Dendritic cell treated with granulocyte-macrophage colony-stimulating factor and Interleukin-4, amounts not matched to agents 40 ng/mL and 50 ng/mL, for 4 days (primary cell): ENCODE measurements around the gene CNBD2.
"Not testable (repeated sequence)": the region's sequence is repeated elsewhere in the genome, so short reads cannot be mapped to it uniquely, and the experiment has no call there.

Experiments used
- H3K27ac Mint-ChIP-seq: one replicate; pipeline ENCODE4 v1.8.0; 2022; ENCODE audit warnings: mild to moderate bottlenecking, mixed read lengths
- H3K27me3 Mint-ChIP-seq: one replicate; pipeline ENCODE4 v1.8.0; 2022; ENCODE audit warnings: mild to moderate bottlenecking, mixed read lengths
- H3K36me3 Mint-ChIP-seq: one replicate; pipeline ENCODE4 v1.8.0; 2022; ENCODE audit warnings: low read depth, mixed read lengths
- H3K4me1 Mint-ChIP-seq: one replicate; pipeline ENCODE4 v1.8.0; 2022; ENCODE audit warnings: low read depth, mixed read lengths
- H3K4me3 Mint-ChIP-seq: one replicate; pipeline ENCODE4 v1.8.0; 2022; ENCODE audit warnings: mild to moderate bottlenecking, moderate library complexity, mixed read lengths
- H3K9me3 Mint-ChIP-seq: one replicate; pipeline ENCODE4 v1.8.0; 2022; ENCODE audit warnings: mixed read lengths
- intact Hi-C: fragments of 100-400 bp; cut with micrococcal nuclease; formaldehyde crosslinking; loops from one replicate; pipeline ENCODE4 v1.15.0; 2022

CNBD2 gene

DNA sequence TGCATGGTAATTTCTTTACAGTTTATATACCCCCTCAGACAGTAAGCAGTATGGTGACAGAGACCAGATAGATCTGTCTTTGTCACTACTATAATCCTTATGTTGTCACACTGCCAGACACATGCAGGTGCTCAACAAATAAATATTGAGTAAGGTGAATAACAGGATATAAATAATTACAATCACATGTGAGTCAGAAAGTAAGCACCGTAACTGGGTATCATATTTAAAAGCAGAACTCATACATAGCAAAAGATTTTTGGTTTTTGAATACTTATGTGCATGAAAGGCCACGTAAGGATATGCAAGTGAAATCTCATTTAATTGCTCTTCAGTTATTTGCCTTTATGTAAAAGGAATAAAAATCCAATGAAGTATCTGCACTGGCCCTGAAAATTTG, 17.4 kb downstream of the CNBD2 start:
- Mint-ChIP-seq H3K27me3 (peaks cover 4% of the 10 kb centered on the region), H3K9me3 (no peaks in the 10 kb centered on the region), H3K4me3 (no peak overlapping the region), H3K36me3 (no peaks in the 10 kb centered on the region), H3K27ac (no peak overlapping the region), H3K4me1 (peaks cover 20% of the 10 kb centered on the region)
- intact Hi-C loops, result no loop called here

GRCh38 chr20:35988910-35989463, 20.6 kb downstream of the CNBD2 start:
- Mint-ChIP-seq H3K4me3 (no peak overlapping the region), H3K36me3 (no peaks in the 10 kb centered on the region), H3K9me3 (no peaks in the 10 kb centered on the region), H3K4me1 (peaks cover 9% of the 10 kb centered on the region), H3K27ac (no peak overlapping the region), H3K27me3 (peaks cover 12% of the 10 kb centered on the region)
- intact Hi-C loops, result no loop called here

DNA sequence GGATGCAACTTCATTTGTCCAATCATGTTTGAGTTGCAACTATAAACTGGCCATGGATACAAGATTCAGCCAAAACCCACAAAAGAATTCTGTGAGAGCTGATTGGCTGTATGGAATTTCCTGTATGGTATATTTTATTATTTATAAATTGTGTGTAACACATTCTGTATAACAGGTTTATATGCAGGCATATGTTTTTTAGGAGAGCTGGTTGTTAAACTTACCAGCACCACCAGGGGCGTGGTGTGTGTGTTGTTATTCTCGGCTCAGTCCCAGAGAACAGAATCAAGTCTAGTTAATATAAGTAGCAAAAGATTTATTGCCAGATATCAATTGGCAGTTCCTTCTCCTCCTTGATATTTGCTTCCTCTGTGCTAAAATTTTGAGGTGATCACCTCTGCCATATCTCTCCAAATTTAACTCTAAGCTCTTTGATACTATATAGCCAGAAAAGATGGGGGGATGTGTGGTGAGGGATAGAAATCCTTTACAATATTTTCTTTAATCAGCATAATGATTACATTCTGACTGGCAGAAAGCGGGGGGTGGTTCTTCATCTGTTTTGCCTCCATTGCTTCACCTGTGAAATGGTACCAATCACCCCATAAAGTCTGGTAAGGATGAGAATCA, 22.9 kb downstream of the CNBD2 start:
- intact Hi-C loops, result loop anchor here (10.0 kb wide), 1 partner anchor 54 kb away; no protein-coding TSS in a partner anchor
- Mint-ChIP-seq H3K9me3 (no peaks in the 10 kb centered on the region), H3K4me1 (peaks cover 6% of the 10 kb centered on the region), H3K4me3 (no peak overlapping the region), H3K36me3 (no peaks in the 10 kb centered on the region), H3K27me3 (peaks cover 12% of the 10 kb centered on the region), H3K27ac (no peak overlapping the region)

GRCh38 chr20:35992713-35993335, 24.4 kb downstream of the CNBD2 start:
- no peak overlapping the region for H3K27ac Mint-ChIP-seq
- H3K4me1 Mint-ChIP-seq, result peaks cover 6% of the 10 kb centered on the region
- intact Hi-C loops, result loop anchor here (10.0 kb wide), 1 partner anchor 52 kb away; no protein-coding TSS in a partner anchor
- peaks cover 7% of the 10 kb centered on the region for H3K27me3 Mint-ChIP-seq
- no peaks in the 10 kb centered on the region for H3K36me3 Mint-ChIP-seq
- H3K4me3 Mint-ChIP-seq, result no peak overlapping the region
- no peaks in the 10 kb centered on the region for H3K9me3 Mint-ChIP-seq

DNA sequence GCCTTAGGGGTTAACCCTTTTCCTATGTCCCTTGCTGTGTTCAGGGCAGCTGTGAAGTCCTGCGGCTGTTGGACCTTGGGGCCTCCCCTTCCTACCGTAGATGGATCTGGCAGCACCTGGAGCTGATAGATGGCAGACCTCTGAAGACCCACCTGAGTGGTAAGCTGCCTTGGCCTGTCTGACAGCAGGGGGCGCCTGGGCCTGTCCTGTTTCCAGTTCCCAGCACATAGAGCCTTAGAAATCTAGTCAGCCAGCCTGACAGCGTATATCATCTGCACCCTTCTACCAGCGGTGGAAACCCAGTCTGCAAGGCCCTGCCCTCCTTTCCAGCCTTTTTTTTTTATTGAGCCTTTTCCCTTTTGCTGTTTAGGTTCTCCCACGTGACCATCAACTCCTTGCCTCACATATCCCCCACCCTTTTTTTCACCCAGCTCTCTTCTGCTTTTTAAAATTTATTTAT, 26.6 kb downstream of the CNBD2 start:
- Mint-ChIP-seq H3K4me1 (peaks cover 6% of the 10 kb centered on the region), H3K36me3 (no peaks in the 10 kb centered on the region), H3K9me3 (no peaks in the 10 kb centered on the region), H3K27me3 (peaks cover 7% of the 10 kb centered on the region), H3K4me3 (no peak overlapping the region), H3K27ac (no peak overlapping the region)
- intact Hi-C loops, result loop anchor here (1.0 to 10.0 kb wide), 2 partner anchors 50 to 143 kb away; no protein-coding TSS in a partner anchor

DNA sequence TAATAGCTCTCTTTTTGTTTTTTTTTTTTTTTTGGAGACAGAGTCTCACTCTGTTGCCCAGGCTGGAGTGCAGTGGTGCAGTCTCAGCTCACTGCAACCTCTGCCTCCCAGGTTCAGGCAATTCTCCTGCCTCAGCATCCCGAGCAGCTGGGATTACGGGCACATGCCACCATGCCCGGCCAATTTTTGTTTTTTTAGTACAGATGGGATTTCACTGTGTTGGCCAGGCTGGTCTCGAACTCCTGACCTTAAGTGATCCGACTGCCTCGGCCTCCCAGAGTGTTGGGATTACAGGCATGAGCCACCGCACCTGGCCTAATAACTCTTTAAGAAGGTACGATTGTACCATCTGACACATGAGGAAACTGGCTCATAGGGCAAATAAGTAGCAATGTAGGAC, 28.1 kb downstream of the CNBD2 start:
- not testable (repeated sequence) for H3K4me1 Mint-ChIP-seq, H3K9me3 Mint-ChIP-seq, H3K27ac Mint-ChIP-seq, H3K27me3 Mint-ChIP-seq, H3K4me3 Mint-ChIP-seq, H3K36me3 Mint-ChIP-seq
- intact Hi-C loops, result loop anchor here (10.0 kb wide), 1 partner anchor 48 kb away; no protein-coding TSS in a partner anchor

GRCh38 chr20:36001331-36001730, 32.9 kb downstream of the CNBD2 start:
- intact Hi-C loops, H3K27ac Mint-ChIP-seq: not testable (repeated sequence)

GRCh38 chr20:36002855-36003254, 34.5 kb downstream of the CNBD2 start:
- H3K4me3 Mint-ChIP-seq, result no peak overlapping the region
- no peaks in the 10 kb centered on the region for H3K36me3 Mint-ChIP-seq
- H3K9me3 Mint-ChIP-seq, result peaks cover 26% of the 10 kb centered on the region
- intact Hi-C loops, result no loop called here
- H3K4me1 Mint-ChIP-seq, result peaks cover 7% of the 10 kb centered on the region
- peaks cover 6% of the 10 kb centered on the region for H3K27me3 Mint-ChIP-seq
- no peak overlapping the region for H3K27ac Mint-ChIP-seq

More at GRCh38 chr20:36001331-36001730, 32.9 kb downstream of the CNBD2 start:
- H3K27me3 Mint-ChIP-seq, H3K36me3 Mint-ChIP-seq, H3K4me1 Mint-ChIP-seq, H3K4me3 Mint-ChIP-seq: not testable (repeated sequence)
- peaks cover 26% of the 10 kb centered on the region for H3K9me3 Mint-ChIP-seq

DNA sequence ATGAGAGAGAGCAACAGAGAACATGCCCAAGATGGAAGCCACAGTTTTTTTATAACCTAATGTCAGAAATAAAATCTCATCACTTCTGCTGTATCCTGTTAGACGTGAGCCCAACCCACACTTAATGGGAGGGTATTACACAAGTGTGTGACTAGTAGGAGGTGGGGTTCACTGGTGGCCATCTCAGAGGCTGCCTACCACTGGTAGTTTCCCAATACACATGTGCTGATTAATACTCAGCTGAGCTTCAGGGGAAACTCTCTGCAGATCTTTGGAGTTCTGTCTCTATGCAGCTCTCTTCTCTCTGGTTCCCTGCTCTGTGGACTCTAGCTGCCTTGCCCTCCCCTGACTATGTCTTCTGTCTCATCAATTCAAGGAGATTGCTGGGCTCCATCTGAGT, 35.7 kb downstream of the CNBD2 start:
- Mint-ChIP-seq H3K4me3 (no peak overlapping the region), H3K36me3 (no peaks in the 10 kb centered on the region), H3K27me3 (peaks cover 7% of the 10 kb centered on the region), H3K9me3 (peaks cover 26% of the 10 kb centered on the region), H3K27ac (no peak overlapping the region), H3K4me1 (peaks cover 7% of the 10 kb centered on the region)
- intact Hi-C loops, result no loop called here

GRCh38 chr20:36008461-36009035, 40.2 kb downstream of the CNBD2 start:
- Mint-ChIP-seq H3K27ac (no peak overlapping the region), H3K9me3 (peaks cover 7% of the 10 kb centered on the region), H3K27me3 (peaks cover 3% of the 10 kb centered on the region), H3K36me3 (no peaks in the 10 kb centered on the region), H3K4me1 (peaks cover 7% of the 10 kb centered on the region), H3K4me3 (no peak overlapping the region)
- intact Hi-C loops, result no loop called here

- H3K4me1 Mint-ChIP-seq, result no peaks in the 10 kb centered on the region
- H3K27me3 Mint-ChIP-seq, result peaks cover 1% of the 10 kb centered on the region
- intact Hi-C loops, result no loop called here
- no peak overlapping the region for H3K27ac Mint-ChIP-seq
- H3K9me3 Mint-ChIP-seq, result no peaks in the 10 kb centered on the region
- no peak overlapping the region for H3K4me3 Mint-ChIP-seq
- H3K36me3 Mint-ChIP-seq, result no peaks in the 10 kb centered on the region
Measured at GRCh38 chr20:36010076-36010475, 41.7 kb downstream of the CNBD2 start.

DNA sequence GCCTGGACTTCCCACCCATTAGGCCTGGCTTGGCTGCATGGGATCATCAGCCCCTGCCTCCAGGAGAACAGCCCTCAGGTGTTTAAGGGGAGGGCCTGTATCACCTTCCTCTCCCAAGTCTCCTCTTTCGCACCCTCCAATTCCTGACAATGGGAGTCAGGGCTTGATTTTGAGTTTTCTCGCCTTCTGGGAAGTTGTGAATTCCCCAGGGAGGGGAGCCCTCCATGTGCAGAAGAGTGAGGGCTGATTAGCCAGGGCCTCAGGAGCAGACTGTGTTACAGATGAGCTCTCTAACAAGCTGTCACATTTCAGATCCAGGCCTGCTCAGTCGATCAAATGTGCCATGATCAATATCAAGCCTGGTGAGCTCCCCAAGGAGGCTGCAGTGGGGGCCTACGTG, 42.4 kb downstream of the CNBD2 start:
- Mint-ChIP-seq H3K36me3 (no peaks in the 10 kb centered on the region), H3K27ac (no peak overlapping the region)

GRCh38 chr20:36015806-36016403, 47.5 kb downstream of the CNBD2 start:
- H3K27ac Mint-ChIP-seq, result no peak overlapping the region
- no peaks in the 10 kb centered on the region for H3K4me1 Mint-ChIP-seq
- H3K9me3 Mint-ChIP-seq, result no peaks in the 10 kb centered on the region
- no peak overlapping the region for H3K4me3 Mint-ChIP-seq
- no peaks in the 10 kb centered on the region for H3K36me3 Mint-ChIP-seq
- intact Hi-C loops, result no loop called here
- no peaks in the 10 kb centered on the region for H3K27me3 Mint-ChIP-seq

More for the DNA sequence above, 42.4 kb downstream of the CNBD2 start:
- intact Hi-C loops, result no loop called here
- Mint-ChIP-seq H3K4me3 (no peak overlapping the region), H3K27me3 (peaks cover 1% of the 10 kb centered on the region), H3K4me1 (no peaks in the 10 kb centered on the region), H3K9me3 (no peaks in the 10 kb centered on the region)
